ENCODE results near the gene KCNG3. TPM values are rescaled to one million over a fixed set of nuclear protein-coding genes. Genes with fewer than 3 reads are reported as not detected.

Gene KCNG3
- total and polyA plus RNA-seq, 2 of the 13 experiments (the other 11 are each of a cell fraction or from before 2014, with no cell fraction given) = 2.8 to 4.8 TPM

GRCh38 chr2:42513252-42513918, 19.6 kb upstream of the KCNG3 start (continued):
- TF ChIP-seq ZNF503 (CRISPR knock-in tag; IDR thresholded peaks at IDR 0.05) (no peak), SMAD3 (CRISPR knock-in tag; IDR thresholded peaks at IDR 0.05) (no peak), ZNF501 (CRISPR knock-in tag; IDR thresholded peaks at IDR 0.05) (peak; percentile 23; the same call in 1 of the 2 replicates), TCF12 (IDR thresholded peaks at IDR 0.05) (no peak), TCF12 (CRISPR knock-in tag; IDR thresholded peaks at IDR 0.05) (no peak), KDM4B (CRISPR knock-in tag; IDR thresholded peaks at IDR 0.05) (0 out of 2 replicates have a peak, but pooled peaks have one; percentile 6), BRF2 (CRISPR knock-in tag; IDR thresholded peaks at IDR 0.05) (no peak), NR2F6 (IDR thresholded peaks at IDR 0.05) (no peak), NR2F6 (CRISPR knock-in tag; IDR thresholded peaks at IDR 0.05) (peak; percentile 15; the same call in 1 of the 2 replicates), PREB (CRISPR knock-in tag; IDR thresholded peaks at IDR 0.05) (no peak), KLF9 (CRISPR knock-in tag; IDR thresholded peaks at IDR 0.05; ENCODE audit: low read depth) (no peak), ZSCAN9 (CRISPR knock-in tag; IDR thresholded peaks at IDR 0.05; ENCODE audit: borderline replicate concordance) (no peak), ERF (CRISPR knock-in tag; IDR thresholded peaks at IDR 0.05) (peak; percentile 80; the same call in 1 of the 2 replicates), MED1 (CRISPR knock-in tag; IDR thresholded peaks at IDR 0.05) (0 out of 2 replicates have a peak, but pooled peaks have one; percentile 14), MXD3 (CRISPR knock-in tag; IDR thresholded peaks at IDR 0.05) (no peak), ZNF318 (CRISPR knock-in tag; IDR thresholded peaks at IDR 0.05) (no peak)
